GM18519 (cell line): ENCODE measurements around the gene FCER2.
"Not testable (repeated sequence)": the region's sequence is repeated elsewhere in the genome, so short reads cannot be mapped to it uniquely, and the experiment has no call there.

ENCODE experiments used
- ATAC-seq: cut with Tn5 transposase; IDR thresholded peaks from one replicate; pipeline ENCODE4 v1.9.1; 2021; ENCODE audit warnings: mild to moderate bottlenecking, moderate library complexity; ENCODE audit not compliant: unreplicated experiment, low FRiP score

FCER2 gene

DNA sequence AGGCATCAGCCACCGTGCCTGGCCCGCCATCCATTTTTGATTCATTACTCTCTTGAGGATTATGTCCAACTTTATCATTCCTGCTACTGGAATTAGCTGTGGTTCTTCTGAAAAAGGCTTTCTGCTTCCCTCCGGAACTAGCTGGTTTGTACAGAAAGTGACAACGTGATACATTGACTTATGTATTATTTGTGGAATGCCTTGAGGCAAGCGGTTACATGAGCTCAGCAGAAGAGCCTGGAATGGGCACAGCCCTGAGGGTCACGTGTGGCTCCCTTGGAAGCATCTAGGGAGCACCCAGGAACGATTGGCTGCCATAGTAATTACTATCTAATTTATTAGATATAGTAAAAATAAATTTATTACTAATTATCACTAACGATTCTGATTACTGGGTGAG is 47.5 kb downstream of the FCER2 start:
- no peak for ATAC-seq

DNA sequence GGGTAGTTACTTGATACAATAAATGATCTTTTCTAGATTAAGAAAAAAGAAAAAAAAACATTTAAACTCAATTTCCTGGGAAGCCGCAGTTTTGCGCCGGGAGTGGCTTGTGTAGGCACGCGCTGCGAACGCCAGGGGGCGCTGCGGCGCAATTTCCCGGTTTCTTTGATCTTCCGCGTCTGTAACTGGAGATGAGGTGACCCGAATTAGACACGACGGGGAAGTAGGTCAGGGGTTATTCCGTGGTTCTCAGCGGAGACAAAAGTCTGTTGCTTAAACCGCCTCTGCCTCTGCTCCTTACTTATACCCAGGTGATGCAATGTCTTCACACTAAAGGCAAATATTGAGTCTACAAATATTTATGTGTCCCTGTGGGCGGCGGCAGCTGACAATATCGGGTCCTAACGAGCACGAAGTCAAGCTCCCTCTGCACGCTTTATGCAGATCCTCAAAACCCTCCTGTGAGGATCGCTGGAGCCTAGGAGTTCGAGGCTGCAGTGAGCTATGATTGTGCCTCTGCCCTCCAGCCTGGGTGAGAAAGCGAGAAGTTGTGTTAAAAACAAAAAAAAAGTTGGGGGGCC is 49.8 kb downstream of the FCER2 start:
- no peak for ATAC-seq

DNA sequence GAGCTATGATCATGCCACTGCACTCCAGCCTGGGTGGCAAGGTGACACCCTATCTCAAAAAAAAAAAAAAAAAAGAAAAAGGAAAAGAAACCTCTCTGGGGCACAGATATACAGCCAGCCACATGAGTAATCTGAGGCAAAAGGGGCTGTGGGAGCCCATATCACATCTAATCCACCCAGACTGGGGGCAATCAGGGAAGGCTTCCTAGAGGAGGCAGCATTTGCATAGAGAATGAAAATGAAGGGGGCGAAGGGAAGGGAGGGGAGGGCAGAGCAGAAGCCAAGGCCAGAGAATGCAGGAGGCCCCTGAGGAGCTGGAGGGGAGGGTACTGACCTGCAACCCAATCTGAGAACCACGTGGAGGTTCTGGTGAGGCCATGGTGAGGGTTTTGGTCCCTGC is 51.8 kb downstream of the FCER2 start:
- no peak for ATAC-seq

DNA sequence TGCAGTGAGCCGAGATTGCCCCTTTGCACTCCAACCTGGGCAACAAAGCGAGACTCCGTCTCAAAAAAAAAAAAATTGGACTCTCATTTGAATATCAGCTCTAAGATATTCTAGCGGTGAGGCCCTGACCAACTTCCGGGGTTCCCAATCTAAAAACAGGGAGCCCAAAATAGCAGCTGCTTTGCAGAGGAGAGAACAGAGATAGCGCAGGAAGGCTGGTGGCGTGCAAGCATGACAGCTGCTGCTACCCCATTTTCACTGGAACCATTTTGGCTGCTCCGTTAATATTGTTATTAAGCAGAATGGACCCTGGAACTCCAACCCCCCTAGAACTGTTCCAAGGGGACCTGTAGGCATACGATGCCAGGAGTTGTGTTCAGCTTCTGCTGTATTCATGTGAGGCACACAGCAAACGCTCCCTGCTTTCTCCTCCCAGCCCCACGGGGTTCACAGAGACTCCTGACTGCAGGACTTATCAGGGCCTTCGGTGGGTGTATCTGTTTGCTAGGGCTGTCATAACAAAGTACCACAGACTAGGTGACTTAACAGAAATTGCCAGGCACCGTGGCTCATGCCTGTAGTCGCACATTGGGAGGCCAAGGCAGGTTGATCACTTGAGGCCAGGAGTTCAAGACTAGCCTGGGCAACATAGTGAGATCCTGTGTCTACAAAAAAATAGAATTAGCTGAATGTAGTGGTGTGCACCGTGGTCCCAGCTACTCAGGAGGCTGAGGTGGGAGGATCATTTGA is 53.5 kb downstream of the FCER2 start:
- ATAC-seq: no peak

DNA sequence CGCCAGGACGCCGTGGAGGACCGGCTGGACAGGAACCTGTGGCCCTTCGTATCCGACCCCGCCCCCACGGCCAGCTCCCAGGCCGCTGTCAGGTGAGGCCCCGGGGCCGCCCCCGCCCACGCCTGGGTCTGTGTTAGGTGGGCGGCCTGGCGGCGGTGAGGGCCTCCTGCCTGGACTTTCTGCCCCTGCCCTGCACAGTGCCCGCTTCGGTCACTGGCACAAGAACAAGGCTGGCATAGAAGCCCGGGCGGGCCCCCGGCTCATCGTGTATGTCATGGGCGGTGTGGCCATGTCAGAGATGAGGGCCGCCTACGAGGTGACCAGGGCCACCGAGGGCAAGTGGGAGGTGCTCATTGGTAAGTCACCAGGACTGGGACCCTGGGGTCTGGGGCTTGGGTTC is 54.8 kb downstream of the FCER2 start:
- no peak for ATAC-seq

DNA sequence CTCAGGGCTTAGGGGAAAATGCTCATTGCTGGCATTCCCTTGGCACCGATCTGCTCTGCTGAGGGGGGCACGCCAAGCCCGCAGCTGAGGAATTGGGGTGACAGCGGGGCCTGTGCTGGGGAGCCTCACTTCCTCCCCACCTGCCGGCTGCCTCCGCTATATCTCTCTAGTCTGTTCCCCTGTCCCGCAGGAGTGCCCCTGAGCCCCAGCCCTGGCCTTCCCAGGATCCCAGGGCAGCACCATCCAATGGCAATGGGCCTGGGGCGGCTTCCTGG is 55.6 kb downstream of the FCER2 start:
- ATAC-seq: no peak

DNA sequence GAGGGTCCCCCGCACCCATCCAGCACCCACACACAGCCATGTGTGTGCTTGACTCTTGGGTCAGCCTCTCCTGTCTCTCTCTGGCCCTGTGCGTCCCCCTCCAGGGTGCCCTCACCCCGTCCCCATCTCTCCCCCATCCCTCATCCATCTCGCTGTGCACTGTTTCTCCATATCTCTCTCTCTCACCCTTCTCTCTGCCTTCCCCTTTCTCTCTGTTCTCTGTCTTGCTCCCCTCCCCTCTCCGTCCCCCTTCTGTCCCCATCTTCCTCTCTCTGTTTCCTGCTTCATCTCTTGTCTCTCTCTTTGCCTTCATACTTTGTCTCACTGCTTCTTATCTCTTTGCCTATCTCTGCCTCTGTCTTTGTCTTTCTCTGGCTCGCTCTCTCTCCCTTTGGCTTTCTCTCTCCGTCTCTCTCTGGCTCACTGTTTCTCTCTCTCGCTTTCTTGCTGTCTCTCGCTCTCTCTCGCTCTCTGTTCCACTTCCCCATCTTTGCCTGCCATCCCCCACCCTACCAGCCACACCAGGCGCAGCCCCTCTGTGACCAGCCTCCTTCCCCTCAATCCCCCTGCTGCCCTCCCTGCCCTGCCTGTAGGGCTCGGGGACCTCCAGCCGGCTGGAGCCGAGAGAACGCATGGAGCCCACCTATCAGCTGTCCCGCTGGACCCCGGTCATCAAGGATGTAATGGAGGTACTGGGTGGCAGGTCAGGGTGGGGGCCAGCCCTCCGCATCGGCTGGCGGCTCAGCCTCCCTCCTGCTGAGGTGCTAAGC is 56.1 kb downstream of the FCER2 start:
- no peak for ATAC-seq

DNA sequence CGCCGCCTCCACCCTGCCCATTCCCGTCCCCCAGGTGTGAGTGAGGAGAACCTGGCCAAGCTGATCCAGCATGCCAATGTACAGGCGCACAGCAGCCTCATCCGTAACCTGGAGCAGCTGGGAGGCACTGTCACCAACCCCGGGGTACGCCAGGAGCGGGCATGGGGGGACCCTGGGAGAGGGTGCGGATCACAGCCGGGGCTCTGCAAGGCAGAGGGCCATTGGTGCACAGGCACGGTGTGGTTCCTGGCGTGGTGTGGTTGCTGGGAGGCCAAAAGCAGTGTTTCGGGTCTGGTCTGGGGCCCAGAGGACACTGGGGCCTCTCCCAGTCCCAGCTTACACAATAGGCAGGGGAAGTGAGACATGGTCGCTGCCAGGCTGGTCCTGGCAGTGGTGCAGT is 56.8 kb downstream of the FCER2 start:
- no peak for ATAC-seq

DNA sequence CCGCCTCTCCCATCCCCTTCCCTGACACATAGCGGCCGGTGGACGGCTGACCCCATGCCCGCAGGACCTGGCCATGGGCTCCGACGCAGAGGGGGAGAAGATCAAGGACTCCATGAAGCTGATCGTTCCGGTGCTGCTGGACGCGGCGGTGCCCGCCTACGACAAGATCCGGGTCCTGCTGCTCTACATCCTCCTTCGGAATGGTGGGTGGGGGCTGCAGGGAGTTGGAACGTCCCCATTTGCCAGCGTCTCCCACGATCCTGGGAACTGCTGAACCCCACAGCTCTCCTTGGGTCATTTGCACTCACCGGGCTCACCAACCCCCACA is 57.4 kb downstream of the FCER2 start:
- no peak for ATAC-seq

DNA sequence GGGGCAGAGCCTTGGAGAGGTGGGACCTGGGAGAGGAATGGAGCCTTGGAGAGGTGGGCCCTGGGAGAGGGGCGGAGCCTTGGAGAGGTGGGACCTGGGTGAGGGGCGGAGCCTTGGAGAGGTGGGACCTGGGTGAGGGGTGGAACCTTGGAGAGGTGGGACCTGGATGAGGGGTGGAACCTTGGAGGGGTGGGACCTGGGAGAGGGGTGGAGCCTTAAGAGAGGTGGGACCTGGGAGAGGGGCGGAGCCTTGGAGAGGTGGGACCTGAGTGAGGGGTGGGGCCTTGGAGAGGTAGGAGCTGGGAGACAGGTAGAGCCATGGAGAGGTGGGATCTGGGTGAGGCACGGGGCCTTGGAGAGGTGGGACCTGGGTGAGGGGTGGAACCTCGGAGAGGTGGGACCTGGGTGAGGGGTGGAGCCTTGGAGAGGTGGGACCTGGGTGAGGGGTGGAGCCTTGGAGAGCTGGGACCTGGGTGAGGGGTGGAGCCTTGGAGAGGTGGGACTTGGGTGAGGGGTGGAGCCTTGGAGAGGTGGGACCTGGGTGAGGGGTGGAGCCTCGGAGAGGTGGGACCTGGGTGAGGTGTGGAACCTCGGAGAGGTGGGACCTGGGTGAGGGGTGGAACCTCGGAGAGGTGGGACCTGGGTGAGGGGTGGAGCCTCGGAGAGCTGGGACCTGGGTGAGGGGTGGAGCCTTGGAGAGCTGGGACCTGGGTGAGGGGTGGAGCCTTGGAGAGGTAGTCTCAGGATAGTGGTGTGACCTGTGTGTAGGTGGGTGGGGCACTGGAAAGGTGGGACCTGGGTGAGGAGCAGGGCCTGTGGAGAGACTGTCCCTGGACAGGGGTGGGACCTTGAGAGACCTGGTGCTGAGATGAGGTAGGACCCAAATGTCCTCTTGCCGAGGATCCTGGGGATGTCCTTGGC is 58.0 kb downstream of the FCER2 start:
- not testable (repeated sequence) for ATAC-seq

DNA sequence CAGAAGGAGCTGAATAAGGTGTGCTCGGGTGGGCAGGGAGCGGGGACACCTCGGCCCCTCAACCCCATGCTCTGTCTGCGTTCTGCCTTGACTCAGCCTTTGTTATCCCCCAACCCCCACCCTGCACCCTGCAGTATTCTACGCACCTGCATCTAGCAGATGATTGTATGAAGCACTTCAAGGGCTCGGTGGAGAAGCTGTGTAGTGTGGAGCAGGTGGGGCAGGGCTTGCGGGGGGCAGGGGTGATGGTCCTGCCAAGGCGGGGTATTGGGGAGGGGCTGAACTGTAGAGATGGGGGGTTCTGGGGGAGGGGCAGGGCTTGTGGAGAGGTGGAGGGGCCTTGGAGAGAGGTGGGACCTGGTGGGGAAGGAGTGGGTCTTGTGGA is 58.9 kb downstream of the FCER2 start:
- ATAC-seq: no peak

DNA sequence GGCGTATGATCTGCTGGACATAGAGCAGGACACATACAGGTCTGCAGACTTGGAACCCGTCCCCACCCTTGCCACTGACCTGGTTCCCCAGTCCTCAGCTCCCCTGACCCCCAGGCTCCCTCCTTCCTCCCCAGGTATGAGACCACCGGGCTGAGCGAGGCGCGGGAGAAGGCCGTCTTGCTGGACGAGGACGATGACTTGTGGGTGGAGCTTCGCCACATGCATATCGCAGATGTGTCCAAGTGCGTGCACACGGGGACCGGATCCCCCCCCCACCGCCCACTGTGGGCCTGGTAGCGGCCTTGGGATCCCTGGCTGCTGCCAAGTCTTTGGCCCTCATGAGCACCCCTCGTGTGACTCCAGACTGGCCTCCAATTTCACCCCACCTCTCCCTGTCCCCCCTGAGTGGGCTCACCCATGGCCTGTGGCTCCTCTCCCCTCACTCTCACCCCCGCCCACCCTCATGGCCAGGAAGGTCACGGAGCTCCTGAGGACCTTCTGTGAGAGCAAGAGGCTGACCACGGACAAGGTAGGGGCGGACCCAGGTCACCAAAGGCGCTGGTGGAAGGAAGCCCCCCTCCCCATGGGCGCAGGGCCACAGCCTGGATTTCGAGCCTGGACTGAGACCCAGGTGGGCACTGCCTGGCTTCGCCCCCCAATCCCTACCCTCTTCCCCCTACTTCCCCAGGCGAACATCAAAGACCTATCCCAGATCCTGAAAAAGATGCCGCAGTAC is 59.5 kb downstream of the FCER2 start:
- ATAC-seq: no peak

DNA sequence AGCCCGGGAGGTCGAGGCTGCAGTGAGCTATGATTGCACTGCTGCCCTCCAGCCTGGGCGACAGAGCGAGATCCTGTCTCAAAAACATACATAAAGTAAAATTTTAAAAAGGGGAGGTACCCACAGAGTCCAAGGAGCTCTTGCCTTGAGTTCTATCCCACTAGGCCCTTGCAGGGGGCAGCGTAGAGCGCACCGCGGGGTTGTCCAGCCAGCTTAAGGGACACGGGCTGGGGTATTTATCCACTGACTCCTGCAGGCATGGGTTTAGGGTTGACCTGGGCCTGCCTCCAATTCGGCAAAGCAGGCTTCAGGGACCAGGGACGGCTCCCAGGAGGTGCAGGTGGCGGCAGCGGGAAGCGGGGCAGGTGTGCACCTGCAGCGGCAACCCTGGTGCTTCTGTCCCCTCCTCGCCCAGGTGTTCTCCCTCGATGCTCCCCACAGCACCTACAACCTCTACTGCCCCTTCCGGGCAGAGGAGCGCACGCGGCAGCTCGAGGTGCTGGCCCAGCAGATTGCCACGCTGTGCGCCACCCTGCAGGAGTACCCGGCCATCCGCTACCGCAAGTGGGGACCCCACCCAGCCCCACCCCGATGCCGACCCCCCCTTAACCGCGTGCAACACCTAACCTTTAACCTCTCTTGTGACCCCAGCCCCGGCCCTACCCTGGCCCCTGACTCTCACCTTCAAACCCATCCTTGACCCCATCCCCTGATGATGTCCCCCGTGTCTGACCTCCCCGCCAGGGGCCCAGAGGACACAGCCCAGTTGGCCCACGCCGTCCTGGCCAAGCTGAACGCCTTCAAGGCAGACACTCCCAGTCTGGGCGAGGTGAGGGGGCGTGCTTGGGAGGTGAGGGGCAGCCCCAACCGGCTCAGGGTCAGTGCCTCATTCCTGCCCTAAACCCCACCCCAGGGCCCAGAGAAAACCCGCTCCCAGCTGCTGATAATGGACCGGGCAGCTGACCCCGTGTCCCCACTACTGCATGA is 60.3 kb downstream of the FCER2 start:
- ATAC-seq: no peak

DNA sequence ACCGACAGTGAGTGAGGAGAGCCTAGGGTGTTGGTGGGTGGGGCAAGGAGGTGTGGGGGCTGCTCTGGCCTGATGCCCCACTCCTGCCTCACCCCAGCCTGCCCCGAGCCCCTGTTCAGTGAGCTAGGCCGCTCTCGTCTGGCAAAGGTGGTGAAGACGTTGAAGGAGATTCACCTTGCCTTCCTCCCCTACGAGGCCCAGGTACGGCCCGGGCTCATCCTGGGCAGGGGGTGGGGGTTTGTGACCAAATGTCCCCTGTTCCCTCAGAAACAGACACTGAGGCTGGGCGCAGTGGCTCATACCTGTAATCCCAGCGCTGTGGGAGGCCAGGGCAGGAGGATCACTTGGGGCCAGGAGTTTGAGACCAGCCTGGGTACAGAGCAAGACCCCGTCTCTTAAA is 61.1 kb downstream of the FCER2 start:
- no peak for ATAC-seq

DNA sequence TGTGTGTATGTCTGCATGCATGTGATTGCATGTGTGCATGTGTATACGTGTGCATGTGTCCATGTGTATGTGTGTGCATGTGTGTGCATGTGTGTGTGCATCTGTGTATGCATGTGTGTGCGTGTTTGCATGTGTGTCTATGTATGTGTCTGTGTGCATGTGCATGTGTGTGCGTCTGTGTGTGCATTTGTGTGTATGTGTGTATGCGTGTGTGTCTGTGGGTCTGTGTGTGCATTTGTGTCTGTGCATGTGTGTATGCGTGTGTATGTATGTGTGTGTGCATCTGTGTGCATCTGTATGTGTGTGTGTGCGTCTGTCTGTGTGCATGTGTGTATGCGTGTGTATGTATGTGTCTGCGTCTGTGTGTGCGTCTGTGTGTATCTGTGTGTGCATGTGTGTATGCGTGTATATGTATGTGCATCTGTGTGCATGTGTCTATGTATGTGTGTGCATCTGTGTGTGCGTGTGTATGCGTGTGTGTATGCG is 62.0 kb downstream of the FCER2 start:
- ATAC-seq: no peak

DNA sequence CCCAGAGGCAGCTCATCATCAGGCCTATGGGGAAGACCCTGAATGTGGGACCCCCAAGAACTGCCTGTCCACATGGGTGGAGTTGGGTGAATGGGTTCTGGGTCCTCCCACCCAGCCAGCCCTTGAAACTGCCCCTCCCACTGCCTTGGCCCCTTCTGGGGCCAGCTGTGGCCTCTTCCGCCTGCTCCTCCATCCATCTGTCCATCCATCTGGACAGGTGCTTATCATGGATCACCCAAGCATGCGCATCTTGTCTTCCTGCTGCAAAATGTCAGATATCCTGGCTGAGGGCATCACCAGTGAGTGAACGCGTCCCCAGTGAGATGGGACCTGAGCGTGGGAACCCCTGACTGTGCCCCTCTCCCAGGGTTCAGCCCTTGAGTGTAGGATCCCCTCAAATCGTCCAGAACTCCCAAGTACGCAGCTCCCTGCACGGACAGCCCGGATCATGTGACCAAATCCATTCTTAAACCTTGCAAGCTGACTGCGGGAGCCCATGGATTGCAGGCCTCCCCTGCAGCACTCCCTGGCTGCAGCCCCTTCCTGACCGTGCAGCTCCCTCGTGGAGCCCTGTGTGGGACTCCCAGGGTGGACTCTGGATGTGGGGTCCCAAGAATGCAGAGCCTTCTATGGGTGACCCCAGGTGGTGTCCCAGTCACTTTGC is 63.0 kb downstream of the FCER2 start:
- ATAC-seq: no peak
